HG03469 (cell line): ENCODE data around the gene INPP5D.

Source experiments
- ATAC-seq: cut with Tn5 transposase; IDR thresholded peaks from one replicate; pipeline ENCODE4 v1.9.1; 2021; ENCODE audit warnings: mild to moderate bottlenecking, moderate library complexity, moderate number of reproducible peaks; ENCODE audit not compliant: unreplicated experiment

Gene INPP5D

DNA sequence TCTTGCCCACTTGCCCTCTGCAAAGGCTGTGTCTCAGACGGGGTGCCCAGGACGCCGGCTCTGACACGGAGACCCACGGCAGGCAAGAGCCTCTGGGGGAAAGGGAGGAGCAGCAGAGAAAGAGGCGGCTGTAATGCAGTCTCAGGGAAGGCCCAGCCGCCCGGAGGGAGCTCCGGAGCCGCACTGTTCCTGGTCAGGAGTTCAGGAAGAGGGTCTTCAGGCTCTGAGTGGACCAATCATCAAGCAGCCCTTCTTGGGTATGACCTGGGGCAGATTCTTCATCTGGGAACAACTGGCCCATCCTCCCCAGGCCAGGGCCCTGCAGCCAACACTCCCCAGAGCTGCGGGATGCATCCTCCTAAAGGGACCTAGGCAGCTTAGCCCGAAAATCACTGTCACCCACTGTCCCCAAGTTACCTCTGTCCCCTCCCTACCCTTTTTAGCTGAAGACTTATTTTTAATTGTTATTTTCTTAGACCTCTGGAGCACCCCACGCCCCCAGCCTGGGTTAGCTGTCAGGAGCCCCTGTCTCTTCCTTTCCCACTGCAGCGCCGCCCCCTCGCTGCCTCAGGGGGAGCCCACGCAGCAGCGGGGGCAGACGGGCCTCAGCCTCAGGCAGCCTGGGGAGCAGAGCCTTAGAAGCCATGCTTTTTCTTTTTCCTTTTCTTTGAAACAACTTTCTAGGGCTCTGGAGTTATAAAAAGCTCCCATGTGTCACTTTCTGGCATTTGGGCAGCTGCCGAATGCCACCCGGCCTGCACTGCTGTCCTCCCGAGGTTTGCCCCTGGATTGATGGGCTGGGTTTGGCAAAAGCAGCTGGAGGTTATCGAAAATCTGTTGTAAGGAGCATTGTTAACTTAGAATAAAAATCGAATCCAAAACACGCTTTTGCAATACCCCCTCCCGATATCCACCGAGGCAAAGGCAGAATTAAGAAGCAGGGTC, 28.3 kb upstream of the INPP5D start:
- no peak for ATAC-seq

DNA sequence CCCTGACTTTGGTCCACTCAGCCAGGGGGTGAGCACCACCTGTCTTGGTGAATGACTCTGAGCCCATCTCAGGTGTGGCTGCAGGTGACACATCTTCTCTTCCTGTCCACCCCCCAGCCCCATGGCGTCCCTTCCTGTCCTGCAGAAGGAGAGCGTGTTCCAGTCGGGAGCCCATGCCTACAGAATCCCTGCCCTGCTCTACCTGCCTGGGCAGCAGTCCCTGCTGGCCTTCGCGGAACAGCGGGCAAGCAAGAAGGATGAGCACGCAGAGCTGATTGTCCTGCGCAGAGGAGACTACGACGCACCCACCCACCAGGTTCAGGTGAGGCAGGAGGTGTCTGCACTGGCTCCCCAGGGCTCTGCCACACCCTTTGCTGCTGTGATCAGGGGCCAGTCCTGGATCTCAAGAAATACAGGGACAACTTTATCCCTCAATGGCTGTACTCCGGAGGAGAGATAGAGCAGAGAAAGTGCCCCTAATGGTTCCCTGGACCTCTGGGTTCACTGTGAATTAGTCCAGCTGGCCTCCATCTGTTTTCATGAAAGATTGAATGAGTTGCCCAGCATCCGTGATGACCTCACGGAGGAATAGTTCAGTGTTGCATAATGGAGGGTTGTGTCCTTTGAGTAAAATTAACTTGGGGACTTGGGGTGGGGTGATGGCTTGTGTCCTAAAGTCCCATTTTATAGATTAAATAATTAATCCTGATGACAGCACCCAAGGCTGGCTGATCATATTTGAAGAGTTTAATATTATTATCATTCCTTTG, 27.4 kb upstream of the INPP5D start, which contains the start of gene NEU2:
Gene NEU2 (plus strand): TSS at position 122 of the 770 bp plus-strand sequence. CDS start 0 bp downstream, at position 122.
- ATAC-seq, result no peak

DNA sequence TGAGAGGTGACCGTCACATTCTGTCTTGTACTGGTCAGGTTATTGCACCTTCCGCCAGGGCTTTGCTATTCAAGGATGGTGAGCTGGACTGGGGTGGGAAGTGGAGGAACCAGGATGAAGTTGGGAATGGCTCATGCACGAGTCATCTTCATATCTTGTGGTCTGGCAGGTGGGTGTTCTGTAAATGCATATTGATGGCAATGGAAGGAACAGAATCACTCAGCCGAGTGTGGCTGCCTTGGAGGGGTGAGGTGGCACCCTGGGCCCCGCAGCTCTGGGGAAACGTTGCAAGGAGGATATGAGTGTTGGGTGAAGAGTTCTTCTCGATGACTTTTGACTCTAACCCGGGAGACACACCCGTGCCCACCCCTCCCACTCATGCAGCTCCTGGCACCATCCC, 26.5 kb upstream of the INPP5D start:
- no peak for ATAC-seq

- ATAC-seq, result no peak
These were observed 25.9 kb upstream of the INPP5D start for GRCh38 chr2:233034091-233034882.

DNA sequence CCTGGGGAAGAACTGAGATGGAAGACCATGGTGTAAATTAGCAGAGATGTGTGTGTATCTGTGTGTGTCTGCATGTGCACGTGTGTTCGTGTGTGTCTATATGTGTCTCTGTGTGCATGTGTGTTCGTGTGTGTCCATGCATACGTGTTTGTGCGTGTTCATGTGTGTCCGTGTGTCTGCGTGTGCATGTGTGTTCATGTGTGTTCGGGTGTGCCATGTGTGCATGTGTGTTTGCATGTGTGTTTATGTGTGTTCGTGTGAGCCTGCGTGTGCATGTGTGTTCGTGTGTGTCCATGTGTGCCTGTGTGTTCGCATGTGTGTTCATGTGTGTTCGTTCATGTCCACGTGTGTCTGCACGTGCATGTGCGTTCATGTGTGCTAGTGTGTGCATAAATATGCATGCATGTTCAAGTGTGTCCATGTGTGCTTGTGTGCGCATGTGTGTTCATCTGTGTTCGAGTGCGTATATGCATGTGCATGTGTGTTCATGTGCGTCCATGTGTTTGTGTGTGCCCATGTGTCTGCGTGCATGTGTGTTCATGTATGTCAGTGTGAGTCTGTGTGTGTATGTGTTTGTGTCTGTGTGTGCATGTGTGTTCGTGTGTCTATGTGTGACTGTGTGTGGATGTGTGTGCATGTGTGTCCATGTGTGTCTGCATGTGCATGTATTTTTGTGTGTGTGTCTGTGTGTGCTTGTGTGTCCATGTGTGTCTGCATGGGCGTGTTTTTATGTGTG, 24.5 kb upstream of the INPP5D start:
- no peak for ATAC-seq

DNA sequence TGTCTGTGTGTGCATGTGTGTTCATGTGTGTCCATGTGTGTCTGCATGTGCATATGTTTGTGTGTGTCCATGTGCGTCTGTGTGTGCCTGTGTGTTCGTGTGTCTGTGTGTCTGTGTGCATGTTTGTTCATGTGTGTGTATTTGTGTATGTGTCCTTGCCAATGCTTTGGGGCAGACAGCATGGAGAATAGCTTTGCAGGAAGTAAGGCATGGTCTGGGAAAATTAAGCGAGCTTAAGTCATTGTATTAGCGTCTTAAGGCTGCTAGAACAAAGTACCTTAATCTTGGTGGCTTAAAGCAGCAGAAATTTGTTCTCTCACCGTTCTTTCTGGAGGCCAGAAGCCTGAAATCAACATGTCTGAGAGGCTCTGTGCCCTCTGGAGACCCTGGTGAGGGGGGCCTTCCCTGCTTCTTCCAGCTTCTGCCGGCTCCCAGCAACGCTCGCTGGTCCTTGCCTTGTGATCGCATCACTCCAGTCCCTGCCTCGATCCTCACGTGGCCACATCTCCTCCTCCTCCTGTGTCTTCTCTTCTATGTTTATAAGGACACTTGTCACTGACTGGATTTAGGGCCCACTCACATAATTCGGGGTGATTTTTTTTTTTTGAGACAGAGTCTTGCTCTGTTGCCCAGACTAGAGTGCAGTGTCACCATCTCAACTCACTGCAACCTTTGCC, 23.8 kb upstream of the INPP5D start:
- no peak for ATAC-seq

GRCh38 chr2:233037078-233037477, 23.1 kb upstream of the INPP5D start:
- no peak for ATAC-seq

- ATAC-seq, result no peak
These were observed 20.8 kb upstream of the INPP5D start for GRCh38 chr2:233039212-233039845.

GRCh38 chr2:233039846-233040530, 20.2 kb upstream of the INPP5D start:
- no peak for ATAC-seq

DNA sequence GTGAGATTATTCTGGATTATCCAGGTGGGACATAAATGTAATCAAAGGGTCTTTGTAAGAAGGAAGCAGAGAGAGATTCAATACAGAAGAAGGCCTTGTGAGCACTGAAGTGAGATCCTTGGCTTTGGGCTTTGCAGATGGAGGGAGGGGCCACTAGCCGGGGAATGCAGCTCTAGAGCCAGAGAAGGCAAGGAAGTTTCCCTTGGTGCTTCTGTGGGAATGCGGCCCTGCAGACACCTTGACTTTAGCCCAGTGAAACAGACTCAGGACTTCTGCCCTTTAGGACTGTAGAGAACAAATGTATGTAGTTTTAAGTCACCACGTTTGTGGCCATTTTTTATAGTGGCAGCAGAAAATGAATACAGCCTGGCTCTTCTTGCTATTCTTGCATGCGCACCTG, 19.6 kb upstream of the INPP5D start:
- no peak for ATAC-seq

DNA sequence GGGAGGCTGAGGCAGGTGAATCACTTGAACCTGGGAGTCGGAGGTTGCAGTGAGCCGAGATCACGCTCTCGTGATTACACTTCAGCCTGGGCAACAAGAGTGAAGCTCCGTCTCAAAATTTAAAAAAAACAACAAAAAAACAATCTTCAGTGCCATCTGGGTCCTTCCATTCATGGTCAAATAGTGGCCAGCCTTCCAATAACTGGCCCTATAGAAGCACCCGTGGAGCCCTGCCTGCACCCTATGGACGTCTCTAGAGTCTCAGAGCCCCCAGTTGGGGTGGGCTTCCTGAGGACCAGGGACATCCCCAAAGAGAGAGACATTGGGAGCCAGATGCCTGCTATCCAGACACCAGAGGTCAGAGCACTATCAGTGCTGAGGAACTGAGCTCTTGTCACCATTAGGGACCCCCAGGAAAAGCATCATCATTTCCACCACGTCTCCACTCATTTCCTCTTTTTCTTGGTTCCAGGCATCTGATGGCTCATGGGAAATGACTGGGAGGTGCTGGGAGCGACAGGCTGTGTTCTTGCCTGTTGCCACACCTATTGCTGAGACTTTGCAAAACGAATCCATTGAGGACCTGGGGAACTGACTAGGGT, 18.3 kb upstream of the INPP5D start:
- ATAC-seq, result no peak

DNA sequence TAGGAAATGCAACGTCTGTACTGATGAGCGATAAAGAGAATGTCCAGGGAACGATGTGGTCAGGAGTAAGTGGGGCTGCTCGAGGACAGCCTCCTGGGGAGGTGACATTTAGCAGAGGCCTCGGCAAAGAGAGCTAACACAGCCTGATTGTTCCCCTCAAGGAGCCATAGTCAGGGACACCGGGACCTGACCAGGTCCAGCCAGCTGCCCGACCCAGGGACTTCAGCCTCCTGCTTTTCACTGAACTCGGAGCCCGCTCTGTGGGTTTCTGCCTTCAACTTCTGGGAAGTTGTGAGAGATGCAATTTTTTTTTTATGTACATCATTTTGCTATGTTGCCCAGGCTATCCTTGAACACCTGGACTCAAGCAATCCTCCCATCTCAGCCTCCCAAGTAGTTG, 17.6 kb upstream of the INPP5D start:
- no peak for ATAC-seq

GRCh38 chr2:233044974-233045605, 15.1 kb upstream of the INPP5D start:
- ATAC-seq, result no peak

GRCh38 chr2:233047206-233047605, 12.9 kb upstream of the INPP5D start:
- no peak for ATAC-seq

DNA sequence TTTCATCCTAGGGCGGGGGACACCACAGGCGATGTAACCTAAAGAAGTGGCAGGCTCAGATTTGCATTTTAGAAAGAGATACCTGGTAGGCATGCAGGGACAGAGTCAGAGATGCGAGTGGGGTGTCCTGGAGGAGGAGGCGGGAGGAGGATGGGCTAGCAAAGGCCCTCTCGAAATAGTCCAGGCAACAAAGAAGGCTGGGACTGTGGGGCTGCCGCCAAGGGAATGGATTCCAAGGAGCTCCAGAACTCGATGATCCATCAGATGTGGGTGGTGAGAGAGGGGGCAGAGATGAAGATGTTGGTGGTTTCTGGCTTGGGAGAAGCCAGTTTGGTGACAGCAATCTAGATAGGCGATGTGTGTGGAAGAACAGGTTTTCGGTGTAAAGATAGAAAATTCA, 12.5 kb upstream of the INPP5D start:
- ATAC-seq, result no peak

DNA sequence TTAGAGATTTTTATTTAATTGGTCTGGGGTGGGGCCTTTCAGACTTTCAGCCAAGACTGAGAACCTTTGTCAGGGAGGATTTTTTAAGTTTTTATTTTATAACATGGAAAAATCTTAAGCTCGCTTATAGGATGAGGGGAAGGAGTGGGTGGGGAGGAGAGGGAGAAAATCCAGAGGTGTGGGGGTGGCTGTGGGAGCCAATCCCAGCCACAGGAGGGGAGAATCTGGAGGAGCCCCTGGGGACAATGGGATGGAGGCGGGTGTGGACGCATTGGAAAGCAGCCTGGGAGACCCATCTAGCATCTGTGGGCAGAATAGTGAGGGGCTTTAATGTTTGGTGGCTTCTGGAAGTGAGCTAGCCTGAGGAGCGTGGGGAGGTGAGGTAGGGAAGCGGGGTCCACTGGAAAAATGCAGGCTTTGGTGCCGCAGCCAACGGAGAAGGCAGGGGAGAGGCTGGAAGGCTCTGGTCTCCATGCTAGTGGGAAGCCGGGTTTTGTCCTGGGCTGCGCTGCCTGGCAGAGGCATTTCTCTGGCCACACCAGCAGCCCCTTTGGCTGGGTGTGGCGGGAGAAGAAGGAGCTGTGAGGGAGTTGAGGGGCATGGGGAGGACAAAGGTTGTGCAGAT, 11.5 kb upstream of the INPP5D start:
- no peak for ATAC-seq

DNA sequence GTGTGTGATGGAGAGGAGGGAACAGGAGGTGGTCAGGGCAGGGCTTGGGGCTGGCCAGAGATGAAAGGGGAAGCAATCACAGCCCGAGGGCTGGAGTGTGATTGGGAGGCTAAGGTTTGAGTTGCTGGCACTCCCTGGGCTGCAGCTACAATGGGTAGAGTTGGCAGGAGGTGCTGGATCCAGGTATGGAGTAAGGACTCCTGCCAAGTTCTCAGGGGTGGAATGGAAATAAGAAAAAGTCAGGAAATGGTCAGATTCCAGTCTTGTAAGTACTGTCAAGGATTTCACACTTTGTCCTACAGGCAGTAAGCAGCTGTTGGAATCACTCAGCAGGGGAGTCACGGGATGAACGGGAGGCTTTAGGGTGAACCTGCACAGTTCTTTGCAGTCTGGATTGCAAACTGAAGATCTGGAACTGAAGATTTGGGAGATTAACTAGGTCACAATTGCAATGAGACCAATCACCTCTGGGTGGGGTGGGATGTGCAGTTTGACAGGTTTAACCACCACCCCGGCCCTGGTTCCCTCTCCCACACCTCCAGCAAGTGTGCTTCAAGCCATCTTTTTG, 10.9 kb upstream of the INPP5D start:
- ATAC-seq, result no peak
